H1 (cell line): ENCODE measurements around the gene RNF151. TPM values are rescaled to one million over a fixed set of nuclear protein-coding genes. Genes with fewer than 3 reads are reported as not detected.

Experiments
- BCL11A ChIP-seq, 2 experiments: IDR thresholded peaks; one replicate each; pipeline ENCODE4 v1.6.1; 2011; ENCODE audit warnings: low read depth in 2 of 2, low read length in 2 of 2, mild to moderate bottlenecking in 2 of 2
- EP300 ChIP-seq, 2 experiments: IDR thresholded peaks; 1 replicate in 1 of 2; 2 replicates in 1 of 2; pipeline ENCODE4 v1.6.1; 2011 to 2012; ENCODE audit warnings: low read depth in 2 of 2, low read length in 2 of 2, mild to moderate bottlenecking in 2 of 2, borderline replicate concordance in 1 of 2, inconsistent platforms in 1 of 2, moderate library complexity in 1 of 2
- FOSL1 ChIP-seq: IDR thresholded peaks from 2 replicates; pipeline ENCODE4 v1.6.1; 2011; ENCODE audit warnings: mild to moderate bottlenecking, low read depth, low read length, moderate library complexity; ENCODE audit not compliant: insufficient read depth
- JUND ChIP-seq: IDR thresholded peaks from 2 replicates; pipeline ENCODE4 v1.6.1; 2011; ENCODE audit warnings: mild to moderate bottlenecking, improper control_type of control experiment, low read length
- RAD21 ChIP-seq, 2 experiments: IDR thresholded peaks in 1 of 2; conservative IDR thresholded peaks in 1 of 2; 2 replicates each; pipeline ENCODE4 v1.6.1; 2011; ENCODE audit warnings: low read depth in 2 of 2, low read length in 2 of 2, improper control_type of control experiment in 1 of 2, inconsistent platforms in 1 of 2, mild to moderate bottlenecking in 1 of 2, moderate library complexity in 1 of 2
- RBBP5 ChIP-seq: IDR thresholded peaks from 2 replicates; pipeline ENCODE4 v1.7.1; 2012; ENCODE audit warnings: low read depth, mild to moderate bottlenecking, inconsistent platforms, low read length, moderate library complexity, borderline replicate concordance
- SP1 ChIP-seq: IDR thresholded peaks from 2 replicates; pipeline ENCODE4 v1.6.1; 2011; ENCODE audit warnings: low read depth, low read length
- TCF12 ChIP-seq: IDR thresholded peaks from 2 replicates; pipeline ENCODE4 v1.6.1; 2011; ENCODE audit warnings: low read depth, mild to moderate bottlenecking, low read length
- polyA plus RNA-seq, 7 experiments: library from polyadenylated mRNA; depleted of rRNA in 3 of 7; stranded (reverse) in 5 of 7; unstranded in 2 of 7; fragments of >200 nt in 5 of 7; fragments of 200-250 nt in 2 of 7; gene quantifications; 1 replicate in 5 of 7; 2 replicates in 1 of 7; 4 replicates in 1 of 7; pipeline versions ENCODE4 v1.2.1 to v1.2.3, GENCODE V29; 2011 to 2013; ENCODE audit warnings: missing spikeins in 2 of 7, mixed read lengths in 2 of 7
- total RNA-seq: library from RNA; stranded (reverse); fragmentation: NEBNext Ultra II Directional; extraction: Animal tissue kit (Norgen Biotek cat#: 25700); gene quantifications from 2 replicates; pipeline ENCODE4 v1.2.1, GENCODE V29; 2021
- TF ChIP-seq, protein P1 (sequence below): IDR thresholded peaks from 2 replicates; pipeline ENCODE4 v1.6.1; 2011; ENCODE audit warnings: low read depth, mild to moderate bottlenecking, low read length; ENCODE audit not compliant: insufficient read depth

The RNF151 gene
- total and polyA plus RNA-seq, 2 of the 8 experiments (the other 6 are each of a cell fraction or from before 2014, with no cell fraction given): not detected

GRCh38 chr16:2002406-2003230 lies 36.0 kb downstream of the RNF151 start (continued):
- TF ChIP-seq JUND: no peak
- TF ChIP-seq RBBP5: no peak
- no peak for TF ChIP-seq TCF12
- TF ChIP-seq RAD21 (IDR thresholded peaks at IDR 0.05 in 1 of 2, conservative IDR thresholded peaks at IDR 0.05 in 1 of 2; ENCODE audit: low read depth in 2 of 2, low read length in 2 of 2): no peak
- no peak for TF ChIP-seq FOSL1
- TF ChIP-seq EP300 (IDR thresholded peaks at IDR 0.05; ENCODE audit: borderline replicate concordance in 1 of 2, low read depth in 2 of 2, low read length in 2 of 2): no peak
- no peak for TF ChIP-seq SP1
- no peak for TF ChIP-seq BCL11A (IDR thresholded peaks at IDR 0.05; ENCODE audit: low read depth in 2 of 2, low read length in 2 of 2)
- TF ChIP-seq, protein P1, sequence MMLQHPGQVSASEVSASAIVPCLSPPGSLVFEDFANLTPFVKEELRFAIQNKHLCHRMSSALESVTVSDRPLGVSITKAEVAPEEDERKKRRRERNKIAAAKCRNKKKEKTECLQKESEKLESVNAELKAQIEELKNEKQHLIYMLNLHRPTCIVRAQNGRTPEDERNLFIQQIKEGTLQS: no peak
